ENCODE data around the gene SUPV3L1. TPM values are rescaled to one million over a fixed set of nuclear protein-coding genes. Genes with fewer than 3 reads are reported as not detected.
A peak's percentile ranks its signal among the peaks of the same experiment; 100 is the strongest.

Gene SUPV3L1
- total and polyA plus RNA-seq, 2 of the 8 experiments (the other 6 are each of a cell fraction or from before 2014, with no cell fraction given): 34.6 to 45.6 TPM

GRCh38 chr10:69237528-69238159 is 57.6 kb downstream of the SUPV3L1 start (continued):
- TF ChIP-seq SP2 (IDR thresholded peaks at IDR 0.05; ENCODE audit: low read length) (no peak), NANOG (IDR thresholded peaks at IDR 0.05; ENCODE audit: insufficient read depth, low read depth, low read length, poor library complexity, severe bottlenecking) (no peak), POLR2AphosphoS5 (IDR thresholded peaks at IDR 0.05; ENCODE audit: low read depth, low read length) (no peak), RFX5 (IDR thresholded peaks at IDR 0.05; ENCODE audit: borderline replicate concordance, low read depth, low read length) (0 out of 2 replicates have a peak, but pooled peaks have one; percentile 19), RAD21 (IDR thresholded peaks at IDR 0.05 in 1 of 2, conservative IDR thresholded peaks at IDR 0.05 in 1 of 2; ENCODE audit: low read depth in 2 of 2, low read length in 2 of 2) (peak; percentile 99)

Measured in H1 (cell line).